ENCODE results near the gene MAP3K1.
A peak's percentile ranks its signal among the peaks of the same experiment; 100 is the strongest.

Gene MAP3K1

GRCh38 chr5:56893251-56893951, 78.1 kb downstream of the MAP3K1 start:
- Mint-ChIP-seq H3K36me3 (ENCODE audit: low read depth) (peaks cover 37% of the 10 kb centered on the region), H3K4me1 (peaks cover 8% of the 10 kb centered on the region), H3K27me3 (no peaks in the 10 kb centered on the region), H3K9me3 (no peaks in the 10 kb centered on the region), H3K27ac (no peak overlapping the region), H3K4me3 (no peak overlapping the region)
- no peak for DNase-seq
- no peak for ATAC-seq

GRCh38 chr5:56896763-56897162, 81.4 kb downstream of the MAP3K1 start:
- no peaks in the 10 kb centered on the region for H3K9me3 Mint-ChIP-seq
- DNase-seq (no peak), ATAC-seq (no peak)
- no peaks in the 10 kb centered on the region for H3K27me3 Mint-ChIP-seq
- H3K27ac Mint-ChIP-seq: peak overlapping the region; percentile 25
- H3K4me3 Mint-ChIP-seq: no peak overlapping the region
- peaks cover 8% of the 10 kb centered on the region for H3K4me1 Mint-ChIP-seq
- H3K36me3 Mint-ChIP-seq (ENCODE audit: low read depth): peaks cover 19% of the 10 kb centered on the region

GRCh38 chr5:56898213-56898612, 82.9 kb downstream of the MAP3K1 start:
- DNase-seq: no peak
- no peak overlapping the region for H3K4me3 Mint-ChIP-seq
- H3K9me3 Mint-ChIP-seq: no peaks in the 10 kb centered on the region
- H3K36me3 Mint-ChIP-seq (ENCODE audit: low read depth): peaks cover 13% of the 10 kb centered on the region
- H3K27me3 Mint-ChIP-seq: no peaks in the 10 kb centered on the region
- H3K27ac Mint-ChIP-seq: no peak overlapping the region
- ATAC-seq: no peak
- peaks cover 8% of the 10 kb centered on the region for H3K4me1 Mint-ChIP-seq

GRCh38 chr5:56900395-56900794, 85.0 kb downstream of the MAP3K1 start:
- no peak overlapping the region for H3K27ac Mint-ChIP-seq
- H3K27me3 Mint-ChIP-seq: peaks cover 2% of the 10 kb centered on the region
- peaks cover 9% of the 10 kb centered on the region for H3K36me3 Mint-ChIP-seq (ENCODE audit: low read depth)
- H3K9me3 Mint-ChIP-seq: no peaks in the 10 kb centered on the region
- peaks cover 6% of the 10 kb centered on the region for H3K4me1 Mint-ChIP-seq
- DNase-seq (no peak), ATAC-seq (no peak)
- no peak overlapping the region for H3K4me3 Mint-ChIP-seq

- Mint-ChIP-seq H3K36me3 (ENCODE audit: low read depth) (peaks cover 7% of the 10 kb centered on the region), H3K4me1 (peaks cover 6% of the 10 kb centered on the region), H3K9me3 (no peaks in the 10 kb centered on the region), H3K27me3 (peaks cover 2% of the 10 kb centered on the region), H3K27ac (no peak overlapping the region), H3K4me3 (no peak overlapping the region)
- no peak for ATAC-seq
- DNase-seq: no peak
Observed at GRCh38 chr5:56900858-56901578, 85.7 kb downstream of the MAP3K1 start.

- H3K9me3 Mint-ChIP-seq: peaks cover 4% of the 10 kb centered on the region
- peak; percentile 20 for ATAC-seq
- peak overlapping the region; percentile 86 for H3K4me3 Mint-ChIP-seq
Observed at GRCh38 chr5:56908942-56909293, 93.6 kb downstream of the MAP3K1 start.

GRCh38 chr5:56909294-56910209, 94.2 kb downstream of the MAP3K1 start, which contains the start of gene SETD9:
SETD9 (plus strand) TSS chr5:56909596; CDS start chr5:56909646, 50 bp downstream.
- peaks cover 23% of the 10 kb centered on the region for H3K4me1 Mint-ChIP-seq
- H3K27me3 Mint-ChIP-seq: peaks cover 11% of the 10 kb centered on the region
- H3K36me3 Mint-ChIP-seq (ENCODE audit: low read depth): peaks cover 1% of the 10 kb centered on the region

More at GRCh38 chr5:56908942-56909293, 93.6 kb downstream of the MAP3K1 start:
- no peak for DNase-seq
- Mint-ChIP-seq H3K27ac (peak overlapping the region; percentile 86), H3K4me1 (peaks cover 23% of the 10 kb centered on the region), H3K36me3 (ENCODE audit: low read depth) (peaks cover 1% of the 10 kb centered on the region), H3K27me3 (peaks cover 12% of the 10 kb centered on the region)

GRCh38 chr5:56910210-56910965, 95.0 kb downstream of the MAP3K1 start:
- DNase-seq (peak; percentile 53), ATAC-seq (peak; percentile 33)
- Mint-ChIP-seq H3K36me3 (ENCODE audit: low read depth) (peaks cover 1% of the 10 kb centered on the region), H3K27me3 (peaks cover 9% of the 10 kb centered on the region), H3K27ac (peak overlapping the region; percentile 96), H3K4me3 (peak overlapping the region; percentile 86), H3K9me3 (peaks cover 4% of the 10 kb centered on the region), H3K4me1 (peaks cover 23% of the 10 kb centered on the region)

More at GRCh38 chr5:56909294-56910209, 94.2 kb downstream of the MAP3K1 start, which contains the start of gene SETD9:
- Mint-ChIP-seq H3K4me3 (peak within 1 kb of the TSS; percentile 86), H3K27ac (peak within 1 kb of the TSS; percentile 96), H3K9me3 (peaks cover 4% of the 10 kb centered on the region)
- ATAC-seq: peak; percentile 89
- DNase-seq: peak; percentile 97

- Mint-ChIP-seq H3K36me3 (ENCODE audit: low read depth) (peaks cover 4% of the 10 kb centered on the region), H3K27ac (no peak overlapping the region), H3K4me3 (no peak overlapping the region), H3K27me3 (no peaks in the 10 kb centered on the region), H3K4me1 (peaks cover 18% of the 10 kb centered on the region), H3K9me3 (no peaks in the 10 kb centered on the region)
- no peak for ATAC-seq
- no peak for DNase-seq
Observed at GRCh38 chr5:56913766-56914165, 98.4 kb downstream of the MAP3K1 start.

- H3K4me3 Mint-ChIP-seq: no peak overlapping the region
- peaks cover 13% of the 10 kb centered on the region for H3K4me1 Mint-ChIP-seq
- no peak overlapping the region for H3K27ac Mint-ChIP-seq
- peaks cover 4% of the 10 kb centered on the region for H3K36me3 Mint-ChIP-seq (ENCODE audit: low read depth)
- H3K27me3 Mint-ChIP-seq: no peaks in the 10 kb centered on the region
- ATAC-seq: no peak
- no peaks in the 10 kb centered on the region for H3K9me3 Mint-ChIP-seq
- DNase-seq: no peak
Observed at GRCh38 chr5:56914678-56915077, 99.3 kb downstream of the MAP3K1 start.

- Mint-ChIP-seq H3K4me1 (peaks cover 1% of the 10 kb centered on the region), H3K9me3 (no peaks in the 10 kb centered on the region), H3K27me3 (no peaks in the 10 kb centered on the region), H3K36me3 (ENCODE audit: low read depth) (peaks cover 15% of the 10 kb centered on the region), H3K27ac (no peak overlapping the region), H3K4me3 (no peak overlapping the region)
- no peak for ATAC-seq
- no peak for DNase-seq
Observed at GRCh38 chr5:56917534-56917933, 102.2 kb downstream of the MAP3K1 start.

- H3K27ac Mint-ChIP-seq: no peak overlapping the region
- no peaks in the 10 kb centered on the region for H3K27me3 Mint-ChIP-seq
- H3K4me1 Mint-ChIP-seq: peaks cover 1% of the 10 kb centered on the region
- H3K9me3 Mint-ChIP-seq: no peaks in the 10 kb centered on the region
- no peak for DNase-seq
- ATAC-seq: no peak
- H3K36me3 Mint-ChIP-seq (ENCODE audit: low read depth): peaks cover 19% of the 10 kb centered on the region
- no peak overlapping the region for H3K4me3 Mint-ChIP-seq
Observed at GRCh38 chr5:56918054-56918453, 102.7 kb downstream of the MAP3K1 start.

GRCh38 chr5:56919942-56920662, 104.8 kb downstream of the MAP3K1 start:
- Mint-ChIP-seq H3K27ac (no peak overlapping the region), H3K9me3 (no peaks in the 10 kb centered on the region), H3K4me1 (peaks cover 1% of the 10 kb centered on the region), H3K36me3 (ENCODE audit: low read depth) (peaks cover 33% of the 10 kb centered on the region), H3K27me3 (no peaks in the 10 kb centered on the region), H3K4me3 (no peak overlapping the region)
- DNase-seq: no peak
- no peak for ATAC-seq
